GM21360 (cell line): ENCODE data around the gene MACF1.

Experiments
- ATAC-seq: cut with Tn5 transposase; IDR thresholded peaks from one replicate; pipeline ENCODE4 v1.9.1; 2021; ENCODE audit warnings: mild to moderate bottlenecking, moderate library complexity; ENCODE audit not compliant: unreplicated experiment

The MACF1 gene

GRCh38 chr1:39174390-39175081 lies 30.0 kb upstream of the MACF1 start:
- no peak for ATAC-seq

- no peak for ATAC-seq
Measured at GRCh38 chr1:39177706-39178105, 26.8 kb upstream of the MACF1 start.

GRCh38 chr1:39178541-39179431 lies 25.7 kb upstream of the MACF1 start:
- ATAC-seq = no peak

- ATAC-seq = no peak
Measured at GRCh38 chr1:39181311-39181710, 23.2 kb upstream of the MACF1 start.

- no peak for ATAC-seq
Measured at GRCh38 chr1:39182804-39183203, 21.7 kb upstream of the MACF1 start.

- ATAC-seq = no peak
Measured at GRCh38 chr1:39183503-39184353, 20.8 kb upstream of the MACF1 start.

GRCh38 chr1:39184354-39184818 lies 20.1 kb upstream of the MACF1 start:
- ATAC-seq = no peak

- ATAC-seq = no peak
Measured at GRCh38 chr1:39187275-39188046, 17.0 kb upstream of the MACF1 start.

- ATAC-seq = no peak
Measured at GRCh38 chr1:39189592-39190041, 14.9 kb upstream of the MACF1 start.

GRCh38 chr1:39190096-39190495 lies 14.4 kb upstream of the MACF1 start:
- no peak for ATAC-seq

GRCh38 chr1:39194398-39195051 lies 10.0 kb upstream of the MACF1 start:
- ATAC-seq = no peak

GRCh38 chr1:39195166-39196111 lies 9.1 kb upstream of the MACF1 start:
- ATAC-seq = no peak

GRCh38 chr1:39196244-39197215 lies 8.0 kb upstream of the MACF1 start:
- peak; percentile 39 for ATAC-seq

GRCh38 chr1:39199593-39199992 lies 4.9 kb upstream of the MACF1 start:
- no peak for ATAC-seq

- no peak for ATAC-seq
Measured at GRCh38 chr1:39205102-39205780, 746 bp downstream of the MACF1 start.

- no peak for ATAC-seq
Measured at GRCh38 chr1:39205781-39206464, 1.4 kb downstream of the MACF1 start.
